GM04504 (cell line): ENCODE results near the gene MTG2.

Experiments
- DNase-seq: peaks from one replicate; pipeline ENCODE4 v3.0.0-alpha.2; 2012; ENCODE audit warnings: low read depth

Gene MTG2

GRCh38 chr20:62219992-62220665 is 37.3 kb downstream of the MTG2 start, which contains the start of gene HRH3:
Gene HRH3 (minus strand): TSS chr20:62220278. CDS start chr20:62219970, 308 bp downstream.
- DNase-seq, result no peak

- no peak for DNase-seq
These were observed 38.1 kb downstream of the MTG2 start for GRCh38 chr20:62220666-62221568.

GRCh38 chr20:62222266-62222850 is 39.5 kb downstream of the MTG2 start:
- DNase-seq, result no peak

- no peak for DNase-seq
These were observed 40.1 kb downstream of the MTG2 start for GRCh38 chr20:62222972-62223371.

- DNase-seq, result no peak
These were observed 40.7 kb downstream of the MTG2 start for GRCh38 chr20:62223571-62223970.

- no peak for DNase-seq
These were observed 41.5 kb downstream of the MTG2 start for GRCh38 chr20:62224113-62224855.

GRCh38 chr20:62225026-62225425 is 42.2 kb downstream of the MTG2 start:
- no peak for DNase-seq

GRCh38 chr20:62225820-62226635 is 43.2 kb downstream of the MTG2 start:
- DNase-seq, result no peak

GRCh38 chr20:62226707-62227590 is 44.1 kb downstream of the MTG2 start:
- DNase-seq, result no peak

- DNase-seq, result no peak
These were observed 44.8 kb downstream of the MTG2 start for GRCh38 chr20:62227591-62227976.

GRCh38 chr20:62227977-62228958 is 45.4 kb downstream of the MTG2 start:
- DNase-seq, result no peak

GRCh38 chr20:62228982-62229545 is 46.2 kb downstream of the MTG2 start:
- no peak for DNase-seq

- no peak for DNase-seq
These were observed 46.8 kb downstream of the MTG2 start for GRCh38 chr20:62229667-62230066.

- DNase-seq, result no peak
These were observed 47.4 kb downstream of the MTG2 start for GRCh38 chr20:62230276-62230675.

- no peak for DNase-seq
These were observed 47.9 kb downstream of the MTG2 start for GRCh38 chr20:62230696-62231095.

GRCh38 chr20:62231292-62231691 is 48.5 kb downstream of the MTG2 start:
- no peak for DNase-seq

GRCh38 chr20:62232194-62232593 is 49.4 kb downstream of the MTG2 start:
- no peak for DNase-seq

GRCh38 chr20:62232770-62233645 is 50.2 kb downstream of the MTG2 start:
- no peak for DNase-seq
